H1 (cell line): ENCODE results near the gene FIGNL1. TPM values are rescaled to one million over a fixed set of nuclear protein-coding genes. Genes with fewer than 3 reads are reported as not detected.

ENCODE experiments used
- CTCF ChIA-PET: fragments of 300-600 bp; sonication (Branson Sonifier 250); formaldehyde crosslinking; loops from one replicate; lab custom pipeline; 2021; ENCODE audit not compliant: partially characterized antibody; lab: Charles Lee
- POLR2A ChIA-PET: fragments of 300-600 bp; sonication (Branson Sonifier 250); formaldehyde crosslinking; loops from one replicate; lab custom pipeline; 2021; ENCODE audit warnings: inconsistent platforms; ENCODE audit not compliant: partially characterized antibody; lab: Charles Lee
- DNase-seq, 2 experiments: peaks; one replicate each; pipeline versions ENCODE4 v3.0.0 to v3.0.0-alpha.2; 2010 to 2022; ENCODE audit warnings: low spot score in 2 of 2, low read depth in 1 of 2, mixed read lengths in 1 of 2
- FAIRE-seq: peaks from 2 replicates; lab custom pipeline; 2011; peaks lifted over from hg19 to GRCh38; lab: Jason Lieb, UNC
- H2AFZ ChIP-seq: 2 replicates; pipeline ENCODE4 v1.8.1; 2012; ENCODE audit warnings: low read length, inconsistent platforms
- H2AK5ac ChIP-seq: 2 replicates; pipeline ENCODE4 v1.6.1; 2013; ENCODE audit warnings: low read depth, low read length
- H2BK120ac ChIP-seq: replicated peaks from 2 replicates; pipeline ENCODE3; 2013; ENCODE audit warnings: low read depth, low read length, inconsistent platforms
- H2BK12ac ChIP-seq: 2 replicates; pipeline ENCODE4 v1.6.1; 2013; ENCODE audit warnings: low read depth, low read length
- H2BK15ac ChIP-seq: 2 replicates; pipeline ENCODE4 v1.6.1; 2013; ENCODE audit warnings: low read length
- H2BK20ac ChIP-seq: 2 replicates; pipeline ENCODE4 v1.6.1; 2013; ENCODE audit warnings: low read length
- H2BK5ac ChIP-seq: 2 replicates; pipeline ENCODE4 v1.6.1; 2013; ENCODE audit warnings: low read depth, low read length
- H3K14ac ChIP-seq: 2 replicates; pipeline ENCODE4 v1.6.1; 2013; ENCODE audit warnings: inconsistent platforms; ENCODE audit not compliant: insufficient read length
- H3K18ac ChIP-seq: 2 replicates; pipeline ENCODE4 v1.6.1; 2013; ENCODE audit warnings: low read length; ENCODE audit errors: extremely low read depth
- H3K23ac ChIP-seq: 2 replicates; pipeline ENCODE4 v1.6.1; 2013; ENCODE audit warnings: inconsistent platforms; ENCODE audit not compliant: insufficient read length
- H3K23me2 ChIP-seq: 2 replicates; pipeline ENCODE4 v1.6.1; 2013; ENCODE audit warnings: low read depth, low read length
- H3K27ac ChIP-seq: 2 replicates; pipeline ENCODE4 v1.6.1; 2011; ENCODE audit warnings: low read depth, low read length, inconsistent platforms
- H3K27me3 ChIP-seq, 4 experiments: replicated peaks in 1 of 4; 1 replicate in 1 of 4; 2 replicates in 3 of 4; pipeline versions ENCODE4 v1.6.1 to v1.8.1; 2011 to 2013; ENCODE audit warnings: low read length in 3 of 4, mild to moderate bottlenecking in 3 of 4, inconsistent platforms in 2 of 4, mixed read lengths in 2 of 4, moderate library complexity in 1 of 4; ENCODE audit not compliant: control insufficient read depth in 3 of 4, insufficient read depth in 3 of 4; ENCODE audit errors: extremely low read depth in 1 of 4
- H3K36me3 ChIP-seq, 4 experiments: 2 replicates each; pipeline versions ENCODE4 v1.6.1 to v1.8.1; 2011 to 2013; ENCODE audit warnings: mild to moderate bottlenecking in 4 of 4, low read length in 3 of 4, moderate library complexity in 2 of 4, control low read depth in 1 of 4, inconsistent platforms in 1 of 4; ENCODE audit not compliant: insufficient read depth in 4 of 4, control insufficient read depth in 2 of 4
- H3K4ac ChIP-seq: replicated peaks from 2 replicates; pipeline ENCODE3; 2013; ENCODE audit warnings: low read length, low read depth, mixed read lengths, inconsistent platforms; ENCODE audit not compliant: insufficient read length
- H3K4me1 ChIP-seq, 4 experiments: replicated peaks in 1 of 4; 1 replicate in 1 of 4; 2 replicates in 3 of 4; pipeline versions ENCODE4 v1.6.1 to v1.8.1; 2011 to 2013; ENCODE audit warnings: low read length in 3 of 4, inconsistent platforms in 2 of 4, mixed read lengths in 1 of 4; ENCODE audit not compliant: insufficient read depth in 4 of 4, control insufficient read depth in 3 of 4
- H3K4me2 ChIP-seq, 2 experiments: 2 replicates each; pipeline versions ENCODE4 v1.6.1 to v1.8.1; 2011 to 2013; ENCODE audit warnings: low read depth in 2 of 2, low read length in 2 of 2, control low read depth in 1 of 2, inconsistent platforms in 1 of 2, mild to moderate bottlenecking in 1 of 2; ENCODE audit not compliant: insufficient read depth in 1 of 2
- H3K4me3 ChIP-seq, 4 experiments: fragments of 200-600, 300-600 bp in 1 of 4; sonication (generic), shearing (Covaris generic), sonication (Bioruptor Twin) in 1 of 4; 2 replicates each; pipeline versions ENCODE4 v1.5.1 to v1.8.1; 2011 to 2016; ENCODE audit warnings: low read length in 4 of 4, low read depth in 3 of 4, control low read depth in 2 of 4, inconsistent platforms in 2 of 4, mild to moderate bottlenecking in 2 of 4, mixed read lengths in 1 of 4, moderate library complexity in 1 of 4; ENCODE audit not compliant: insufficient read depth in 2 of 4; ENCODE audit errors: extremely low read depth in 1 of 4
- H3K56ac ChIP-seq: replicated peaks from 2 replicates; pipeline ENCODE3; 2013; ENCODE audit warnings: low read depth, mild to moderate bottlenecking, mixed read lengths, low read length, inconsistent platforms; ENCODE audit not compliant: insufficient read length
- H3K79me1 ChIP-seq: 2 replicates; pipeline ENCODE4 v1.6.1; 2013; ENCODE audit warnings: low read depth, low read length, control low read depth
- H3K79me2 ChIP-seq, 2 experiments: 2 replicates each; pipeline versions ENCODE4 v1.6.1 to v1.8.1; 2012 to 2013; ENCODE audit warnings: low read length in 2 of 2, mild to moderate bottlenecking in 2 of 2, inconsistent platforms in 1 of 2; ENCODE audit not compliant: insufficient read depth in 2 of 2, control insufficient read depth in 1 of 2
- H3K9ac ChIP-seq, 4 experiments: replicated peaks in 1 of 4; 1 replicate in 1 of 4; 2 replicates in 3 of 4; pipeline versions ENCODE4 v1.6.1 to v1.8.1; 2011 to 2013; ENCODE audit warnings: low read depth in 3 of 4, low read length in 3 of 4, control low read depth in 2 of 4, mild to moderate bottlenecking in 2 of 4, moderate library complexity in 2 of 4, inconsistent platforms in 1 of 4; ENCODE audit errors: extremely low read depth in 1 of 4
- H3K9me3 ChIP-seq, 2 experiments: 2 replicates each; pipeline versions ENCODE4 v1.6.1 to v1.8.1; 2012 to 2013; ENCODE audit warnings: mild to moderate bottlenecking in 2 of 2, moderate library complexity in 2 of 2, control low read depth in 1 of 2, inconsistent platforms in 1 of 2, low read depth in 1 of 2, low read length in 1 of 2, mixed read lengths in 1 of 2; ENCODE audit not compliant: insufficient read depth in 2 of 2
- H4K20me1 ChIP-seq, 2 experiments: replicated peaks in 1 of 2; 2 replicates each; pipeline versions ENCODE3 to v1.8.1; 2011 to 2013; ENCODE audit warnings: inconsistent platforms in 2 of 2, low read length in 2 of 2, mild to moderate bottlenecking in 1 of 2; ENCODE audit not compliant: insufficient read depth in 2 of 2, control insufficient read depth in 1 of 2
- H4K5ac ChIP-seq: 2 replicates; pipeline ENCODE4 v1.6.1; 2013; ENCODE audit warnings: low read length, low read depth, mixed read lengths, inconsistent platforms; ENCODE audit not compliant: insufficient read length
- H4K8ac ChIP-seq: 2 replicates; pipeline ENCODE4 v1.8.0; 2013; ENCODE audit warnings: mild to moderate bottlenecking, moderate library complexity, low read length, inconsistent platforms; ENCODE audit not compliant: insufficient read depth; ENCODE audit errors: extremely low read depth
- H4K91ac ChIP-seq: replicated peaks from 2 replicates; pipeline ENCODE3; 2013; ENCODE audit warnings: low read length, mixed read lengths, inconsistent platforms; ENCODE audit not compliant: insufficient read length
- BRCA1 ChIP-seq: IDR thresholded peaks from 2 replicates; pipeline ENCODE4 v1.6.1; 2012; ENCODE audit warnings: low read depth, low read length, improper control_type of control experiment
- CREB1 ChIP-seq: IDR thresholded peaks from 2 replicates; pipeline ENCODE4 v1.6.1; 2012; ENCODE audit warnings: inconsistent platforms
- EGR1 ChIP-seq: IDR thresholded peaks from 2 replicates; pipeline ENCODE4 v1.6.1; 2011; ENCODE audit warnings: low read depth, low read length, borderline replicate concordance
- GTF2F1 ChIP-seq: IDR thresholded peaks from 2 replicates; pipeline ENCODE4 v1.6.1; 2012; ENCODE audit warnings: low read depth, low read length, improper control_type of control experiment, borderline replicate concordance
- HDAC6 ChIP-seq: IDR thresholded peaks from one replicate; pipeline ENCODE4 v1.7.1; 2012; ENCODE audit warnings: low read depth, mild to moderate bottlenecking, inconsistent platforms, low read length, moderate library complexity
- JUN ChIP-seq: IDR thresholded peaks from 2 replicates; pipeline ENCODE4 v1.6.1; 2011; ENCODE audit warnings: low read depth, mild to moderate bottlenecking, improper control_type of control experiment, low read length
- POLR2AphosphoS5 ChIP-seq: IDR thresholded peaks from 2 replicates; pipeline ENCODE4 v1.6.1; 2011; ENCODE audit warnings: low read depth, low read length
- POU5F1 ChIP-seq: IDR thresholded peaks from 2 replicates; pipeline ENCODE4 v1.6.1; 2011; ENCODE audit warnings: low read depth, mild to moderate bottlenecking, low read length, moderate library complexity
- RXRA ChIP-seq: IDR thresholded peaks from 2 replicates; pipeline ENCODE4 v1.6.1; 2011; ENCODE audit warnings: low read depth, mild to moderate bottlenecking, low read length, moderate library complexity; ENCODE audit not compliant: insufficient read depth
- SAP30 ChIP-seq: fragments of 300-600 bp; sonication (generic); IDR thresholded peaks from 2 replicates; pipeline ENCODE4 v1.7.1; 2012; ENCODE audit warnings: low read length, moderate library complexity, mild to moderate bottlenecking, inconsistent platforms; ENCODE audit not compliant: insufficient read depth, insufficient replicate concordance
- SIRT6 ChIP-seq: IDR thresholded peaks from one replicate; pipeline ENCODE4 v1.7.1; 2012; ENCODE audit warnings: low read length, inconsistent platforms
- SP1 ChIP-seq: IDR thresholded peaks from 2 replicates; pipeline ENCODE4 v1.6.1; 2011; ENCODE audit warnings: low read depth, low read length
- SRF ChIP-seq: IDR thresholded peaks from 2 replicates; pipeline ENCODE4 v1.6.1; 2011; ENCODE audit warnings: mild to moderate bottlenecking, low read depth, low read length, moderate library complexity
- TEAD4 ChIP-seq: IDR thresholded peaks from 2 replicates; pipeline ENCODE4 v1.6.1; 2012; ENCODE audit warnings: low read depth, low read length, inconsistent platforms, mixed read lengths
- USF2 ChIP-seq: IDR thresholded peaks from 2 replicates; pipeline ENCODE4 v1.6.1; 2011; ENCODE audit warnings: low read length, improper control_type of control experiment
- WGBS, 2 experiments: shearing (Covaris generic) in 1 of 2; methylation state at CpG; one replicate each; pipeline versions ENCODE4 v1.1.6 to v1.1.7; 2013 to 2015; ENCODE audit warnings: low lambda C conversion rate in 2 of 2, mixed read lengths in 2 of 2, inconsistent platforms in 1 of 2, low coverage in 1 of 2, missing lambda C conversion rate in 1 of 2; ENCODE audit not compliant: insufficient replicate concordance in 2 of 2, insufficient coverage in 1 of 2, insufficient read length in 1 of 2; ENCODE audit errors: extremely low coverage in 1 of 2, missing lambda C conversion rate in 1 of 2; 5-methylcytosine and 5-hydroxymethylcytosine counted together
- polyA plus RNA-seq, 7 experiments: library from polyadenylated mRNA; depleted of rRNA in 3 of 7; stranded (reverse) in 5 of 7; unstranded in 2 of 7; fragments of >200 nt in 5 of 7; fragments of 200-250 nt in 2 of 7; gene quantifications; 1 replicate in 5 of 7; 2 replicates in 1 of 7; 4 replicates in 1 of 7; pipeline versions ENCODE4 v1.2.1 to v1.2.3, GENCODE V29; 2011 to 2013; ENCODE audit warnings: missing spikeins in 2 of 7, mixed read lengths in 2 of 7
- total RNA-seq: library from RNA; stranded (reverse); fragmentation: NEBNext Ultra II Directional; extraction: Animal tissue kit (Norgen Biotek cat#: 25700); gene quantifications from 2 replicates; pipeline ENCODE4 v1.2.1, GENCODE V29; 2021

Gene FIGNL1
- total and polyA plus RNA-seq, 2 of the 8 experiments (the other 6 are each of a cell fraction or from before 2014, with no cell fraction given), result 6.5 to 9.9 TPM

DNA sequence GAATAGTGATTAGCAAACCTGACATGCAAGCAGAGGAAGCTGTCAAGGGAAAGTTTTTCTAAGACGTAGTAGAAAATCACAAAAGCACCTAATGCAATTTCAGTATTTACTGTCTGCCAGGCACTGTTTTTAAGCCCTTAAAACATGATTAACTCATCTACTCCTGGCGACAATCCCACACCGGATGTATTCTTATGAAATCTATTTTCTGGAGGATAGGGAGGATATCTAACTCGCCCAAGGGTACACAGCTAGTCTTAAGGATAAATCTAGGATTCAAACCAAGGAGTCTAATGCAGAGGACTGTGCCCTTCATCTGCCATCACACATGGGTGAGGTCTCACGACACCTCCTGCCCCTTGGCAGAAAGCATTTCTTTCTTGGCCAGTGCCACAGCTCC, 47.8 kb upstream of the FIGNL1 start:
- 86% methylated on average over 5 of the region's 5 CpGs; no CpG with 5 or more reads in 1 of the 2 experiments for WGBS, 2 experiments
- Histone ChIP-seq H3K4me3 (no peak overlapping the region), H2BK20ac (no peak overlapping the region), H3K79me2 (no peaks in the 10 kb centered on the region), H3K27me3 (no peaks in the 10 kb centered on the region), H2BK120ac (no peak overlapping the region), H2AFZ (no peak overlapping the region), H3K9ac (no peak overlapping the region), H3K18ac (no peak overlapping the region), H3K23me2 (no peaks in the 10 kb centered on the region), H3K27ac (no peak overlapping the region), H3K36me3 (no peaks in the 10 kb centered on the region), H3K23ac (no peak overlapping the region), H3K9me3 (no peaks in the 10 kb centered on the region), H2BK15ac (no peak overlapping the region), H4K8ac (no peak overlapping the region), H2BK12ac (no peak overlapping the region), H3K4me1 (no peaks in the 10 kb centered on the region), H4K91ac (no peak overlapping the region), H3K79me1 (no peaks in the 10 kb centered on the region), H2BK5ac (no peak overlapping the region), H3K14ac (no peak overlapping the region), H3K4ac (no peak overlapping the region), H3K56ac (no peak overlapping the region), H3K4me2 (no peak overlapping the region), H2AK5ac (no peak overlapping the region), H4K5ac (no peak overlapping the region), H4K20me1 (no peaks in the 10 kb centered on the region)
- TF ChIP-seq JUN (no peak), RXRA (no peak), SP1 (no peak), GTF2F1 (no peak), USF2 (no peak), SAP30 (no peak), EGR1 (no peak), BRCA1 (no peak), POLR2AphosphoS5 (no peak), CREB1 (no peak), SRF (no peak), SIRT6 (no peak), POU5F1 (no peak), HDAC6 (no peak), TEAD4 (no peak)
- DNase-seq (no peak), FAIRE-seq (no peak)
- CTCF ChIA-PET, result interaction anchor here (0.7 to 1.5 kb wide), 4 partner anchors 11 to 643 kb away, joined by 3 read pairs; no protein-coding TSS in a partner anchor
- POLR2A ChIA-PET, result no interaction called here
